Measurements from ENCODE around the gene AUH.

- TF ChIP-seq, protein P1, sequence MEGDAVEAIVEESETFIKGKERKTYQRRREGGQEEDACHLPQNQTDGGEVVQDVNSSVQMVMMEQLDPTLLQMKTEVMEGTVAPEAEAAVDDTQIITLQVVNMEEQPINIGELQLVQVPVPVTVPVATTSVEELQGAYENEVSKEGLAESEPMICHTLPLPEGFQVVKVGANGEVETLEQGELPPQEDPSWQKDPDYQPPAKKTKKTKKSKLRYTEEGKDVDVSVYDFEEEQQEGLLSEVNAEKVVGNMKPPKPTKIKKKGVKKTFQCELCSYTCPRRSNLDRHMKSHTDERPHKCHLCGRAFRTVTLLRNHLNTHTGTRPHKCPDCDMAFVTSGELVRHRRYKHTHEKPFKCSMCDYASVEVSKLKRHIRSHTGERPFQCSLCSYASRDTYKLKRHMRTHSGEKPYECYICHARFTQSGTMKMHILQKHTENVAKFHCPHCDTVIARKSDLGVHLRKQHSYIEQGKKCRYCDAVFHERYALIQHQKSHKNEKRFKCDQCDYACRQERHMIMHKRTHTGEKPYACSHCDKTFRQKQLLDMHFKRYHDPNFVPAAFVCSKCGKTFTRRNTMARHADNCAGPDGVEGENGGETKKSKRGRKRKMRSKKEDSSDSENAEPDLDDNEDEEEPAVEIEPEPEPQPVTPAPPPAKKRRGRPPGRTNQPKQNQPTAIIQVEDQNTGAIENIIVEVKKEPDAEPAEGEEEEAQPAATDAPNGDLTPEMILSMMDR (IDR thresholded peaks at IDR 0.05) = no peak
- TF ChIP-seq EZH2 (IDR thresholded peaks at IDR 0.05; ENCODE audit: borderline replicate concordance, insufficient read depth, low read depth, low read length, poor library complexity, severe bottlenecking) = no peak
Observed at GRCh38 chr9:91328186-91328585, 33.5 kb downstream of the AUH start.

Measured in B cell (primary cell).